K562 (cell line): ENCODE measurements around the gene PTPN14. TPM values are rescaled to one million over a fixed set of nuclear protein-coding genes. Genes with fewer than 3 reads are reported as not detected.

Experiments
- ATAC-seq: fragments of 200-7000 bp; cut with Tn5 transposase; 3 replicates; pipeline ENCODE4 v1.9.1; 2020; ENCODE audit warnings: moderate library complexity
- BruUV-seq: library from RNA; stranded (reverse); fragments of 400-500 nt; replicated peaks from 2 replicates; lab custom pipeline; 2021; lab: Mats Ljungman, UMichigan
- CTCF ChIA-PET: fragments of 300-600 bp; formaldehyde crosslinking; extraction: SDS; loops from one replicate; lab custom pipeline; 2021; ENCODE audit warnings: low intra/inter-chr PET ratio; lab: Yijun Ruan, JAX
- POLR2A ChIA-PET: fragments of 300-600, 350-650 bp; sonication (Branson Sonifier 250); formaldehyde crosslinking; extraction: SDS; loops from one replicate; lab custom pipeline; 2021; ENCODE audit warnings: antibody characterized with exemption, inconsistent platforms; lab: Yijun Ruan, JAX
- DNase-seq, 4 experiments: peaks; one replicate each; pipeline versions ENCODE4 v3.0.0 to v3.0.0-alpha.2; 2011 to 2018; ENCODE audit warnings: low spot score in 3 of 4, mixed read lengths in 3 of 4; ENCODE audit errors: extremely low read depth in 1 of 4
- FAIRE-seq: peaks from 2 replicates; lab custom pipeline; 2011; peaks lifted over from hg19 to GRCh38; lab: Jason Lieb, UNC
- H2AFZ ChIP-seq: 2 replicates; pipeline ENCODE4 v1.6.0; 2011; ENCODE audit warnings: low read depth, low read length, control low read depth, inconsistent platforms
- H3K27ac ChIP-seq: fragments of 200-600 bp; 3 replicates; pipeline ENCODE4 v1.8.0; 2011; ENCODE audit warnings: low read depth, mild to moderate bottlenecking, control low read depth, inconsistent platforms, low read length, moderate library complexity, mixed read lengths; ENCODE audit errors: extremely low read depth
- H3K27me3 ChIP-seq, 2 experiments: fragments of 300-600 bp in 1 of 2; 2 replicates in 1 of 2; 3 replicates in 1 of 2; pipeline versions ENCODE4 v1.6.0 to v1.8.0; 2011; ENCODE audit warnings: inconsistent platforms in 2 of 2, low read length in 2 of 2, mild to moderate bottlenecking in 1 of 2, mixed read lengths in 1 of 2, moderate library complexity in 1 of 2; ENCODE audit not compliant: control insufficient read depth in 2 of 2, insufficient read depth in 2 of 2
- H3K36me3 ChIP-seq: fragments of 300-600 bp; 3 replicates; pipeline ENCODE4 v1.8.0; 2011; ENCODE audit warnings: mild to moderate bottlenecking, low read length, inconsistent platforms; ENCODE audit not compliant: control insufficient read depth, insufficient read depth
- H3K4me1 ChIP-seq, 2 experiments: fragments of 200-600 bp in 1 of 2; replicated peaks in 1 of 2; 2 replicates in 1 of 2; 3 replicates in 1 of 2; pipeline versions ENCODE4 v1.5.1 to v1.8.0; 2011; ENCODE audit warnings: inconsistent platforms in 2 of 2, low read length in 2 of 2, mild to moderate bottlenecking in 1 of 2, mixed read lengths in 1 of 2, moderate library complexity in 1 of 2; ENCODE audit not compliant: control insufficient read depth in 2 of 2, insufficient read depth in 2 of 2
- H3K4me2 ChIP-seq: 2 replicates; pipeline ENCODE4 v1.6.1; 2011; ENCODE audit warnings: low read length, control low read depth, inconsistent platforms, mixed read lengths; ENCODE audit not compliant: insufficient read depth
- H3K4me3 ChIP-seq: fragments of 200-600 bp; sonication (generic), shearing (Covaris generic); 2 replicates; pipeline ENCODE4 v1.5.1; 2016; ENCODE audit warnings: control low read depth, inconsistent platforms
- H3K79me2 ChIP-seq: fragments of 200-600 bp; 3 replicates; pipeline ENCODE4 v1.8.0; 2011; ENCODE audit warnings: low read length, inconsistent platforms; ENCODE audit not compliant: control insufficient read depth, insufficient read depth
- H3K9ac ChIP-seq, 2 experiments: 2 replicates each; pipeline versions ENCODE4 v1.6.0 to v1.6.1; 2011; ENCODE audit warnings: low read depth in 2 of 2, low read length in 2 of 2, control low read depth in 1 of 2, inconsistent platforms in 1 of 2, mild to moderate bottlenecking in 1 of 2, mixed read lengths in 1 of 2; ENCODE audit not compliant: insufficient read depth in 1 of 2
- H3K9me1 ChIP-seq: one replicate; pipeline ENCODE4 v1.6.0; 2011; ENCODE audit warnings: inconsistent platforms, mild to moderate bottlenecking, low read length, moderate library complexity; ENCODE audit not compliant: control insufficient read depth, insufficient read depth
- H3K9me3 ChIP-seq: replicated peaks from 2 replicates; pipeline ENCODE4 v1.5.1; 2011; ENCODE audit warnings: low read depth, low read length, inconsistent platforms; ENCODE audit not compliant: control insufficient read depth, insufficient read depth
- H4K20me1 ChIP-seq: replicated peaks from 2 replicates; pipeline ENCODE4 v1.6.1; 2011; ENCODE audit warnings: low read length, inconsistent platforms, mixed read lengths; ENCODE audit not compliant: control insufficient read depth, insufficient read depth
- ETV1 ChIP-seq: fragments of 450-650 bp; conservative IDR thresholded peaks from 2 replicates; pipeline ENCODE4 v1.6.1; 2016; ENCODE audit warnings: missing genetic modification characterization, control low read depth, low read depth, missing compliant biosample characterization
- GABPA ChIP-seq: fragments of 200-800 bp; sonication (Bioruptor generic); conservative IDR thresholded peaks from 2 replicates; pipeline ENCODE4 v1.6.1; 2016; ENCODE audit warnings: low read depth, missing genetic modification characterization, missing compliant biosample characterization
- NFIC ChIP-seq: fragments of 450-650 bp; IDR thresholded peaks from 2 replicates; pipeline ENCODE4 v1.6.1; 2017; ENCODE audit warnings: mild to moderate bottlenecking, inconsistent platforms
- PHB ChIP-seq: fragments of 250-450 bp; sonication (Bioruptor Pico); IDR thresholded peaks from 2 replicates; pipeline ENCODE4 v1.5.0; 2021
- RAD51 ChIP-seq: fragments of 450-650 bp; IDR thresholded peaks from 2 replicates; pipeline ENCODE4 v1.7.1; 2016; ENCODE audit warnings: low read depth, mild to moderate bottlenecking, borderline replicate concordance
- TCF3 ChIP-seq: sonication (generic); formaldehyde crosslinking; IDR thresholded peaks from 2 replicates; pipeline ENCODE4 v1.4.0; 2020; ENCODE audit warnings: mild to moderate bottlenecking, missing genetic modification reagents
- TFE3 ChIP-seq: fragments of 450-650 bp; formaldehyde crosslinking; IDR thresholded peaks from 2 replicates; pipeline ENCODE4 v1.4.0; 2020; ENCODE audit warnings: mild to moderate bottlenecking, mixed read lengths
- USF1 ChIP-seq: sonication (generic); formaldehyde crosslinking; IDR thresholded peaks from 2 replicates; pipeline ENCODE4 v1.9.0; 2022; ENCODE audit warnings: mild to moderate bottlenecking, missing genetic modification reagents
- ZNF586 ChIP-seq: fragments of 450-650 bp; formaldehyde crosslinking; conservative IDR thresholded peaks from 2 replicates; pipeline ENCODE4 v1.4.0; 2020; ENCODE audit warnings: mild to moderate bottlenecking, moderate library complexity
- ZNF655 ChIP-seq: fragments of 250-450 bp; sonication (Bioruptor Pico); IDR thresholded peaks from 2 replicates; pipeline ENCODE4 v1.5.0; 2021
- WGBS: fragments of 100-300 bp; shearing (Covaris generic); methylation state at CpG from one replicate; pipeline ENCODE4 v1.1.6; 2016; ENCODE audit warnings: low coverage, mixed read lengths; ENCODE audit not compliant: insufficient coverage; ENCODE audit errors: missing lambda C conversion rate; 5-methylcytosine and 5-hydroxymethylcytosine counted together
- in situ Hi-C: fragments of 300-500 bp; cut with MboI; formaldehyde crosslinking; loops from 4 replicates; pipeline ENCODE4 v1.15.0; 2018; ENCODE audit warnings: inconsistent platforms, mixed read lengths
- intact Hi-C: fragments of 100-400 bp; cut with micrococcal nuclease; formaldehyde crosslinking; loops from 2 replicates; pipeline ENCODE4 v1.14.2; 2022
- polyA plus RNA-seq, 8 experiments: library from polyadenylated mRNA; depleted of rRNA in 4 of 8; stranded (reverse) in 5 of 8; unstranded in 3 of 8; fragments of >200 nt; fragmentation: Nextera tagmentation in 2 of 8; fragmentation: Illumina TruSeq in 1 of 8; extraction: Ambion mirVana in 2 of 8; extraction: Trizol in 1 of 8; gene quantifications; 2 replicates each; pipeline versions ENCODE4 v1.2.1 to v1.2.3, GENCODE V29; 2011 to 2014; ENCODE audit warnings: inconsistent platforms in 1 of 8, missing spikeins in 1 of 8
- total RNA-seq, 7 experiments: library from RNA; depleted of rRNA in 6 of 7; stranded (reverse); fragments of >200 nt in 6 of 7; fragmentation: Illumina TruSeq in 2 of 7; extraction: Trizol in 2 of 7; gene quantifications; 2 replicates each; pipeline versions ENCODE4 v1.2.1 to v1.2.3, GENCODE V29; 2011 to 2021; ENCODE audit warnings: low replicate concordance in 1 of 7
- TF ChIP-seq, protein P1 (sequence below): sonication (generic); formaldehyde crosslinking; IDR thresholded peaks from 2 replicates; pipeline ENCODE4 v1.5.0; 2020; ENCODE audit warnings: missing genetic modification reagents

The PTPN14 gene
- total and polyA plus RNA-seq, 9 of the 15 experiments (the other 6 are each of a cell fraction or from before 2014, with no cell fraction given), result 0.01 to 0.29 (median 0.04) TPM; not detected in 6

- intact Hi-C loops, result no loop called here
Observed at GRCh38 chr1:214402613-214403083, 148.8 kb downstream of the PTPN14 start.

More at GRCh38 chr1:214402613-214403083, 148.8 kb downstream of the PTPN14 start:
- Histone ChIP-seq H3K4me2 (no peak overlapping the region), H3K9me1 (no peaks in the 10 kb centered on the region), H3K79me2 (no peaks in the 10 kb centered on the region), H4K20me1 (no peaks in the 10 kb centered on the region), H2AFZ (no peak overlapping the region; the same call in 1 of the 2 replicates), H3K27ac (no peak overlapping the region), H3K4me1 (no peaks in the 10 kb centered on the region), H3K36me3 (no peaks in the 10 kb centered on the region), H3K4me3 (no peak overlapping the region), H3K9me3 (no peaks in the 10 kb centered on the region), H3K27me3 (peaks cover 2 to 27% of the 10 kb centered on the region in 2 experiments; a peak in 4 of 5 replicates), H3K9ac (no peak overlapping the region)
- no peak for FAIRE-seq
- ATAC-seq, result peak; percentile 64
- no TSS peak for BruUV-seq
- POLR2A ChIA-PET, result interaction anchor here (1.4 kb wide), 1 partner anchor 21 kb away, joined by 4 read pairs; no protein-coding TSS in a partner anchor
- in situ Hi-C loops, result no loop called here
- TF ChIP-seq USF1 (CRISPR knock-in tag) (peak; percentile 56), NFIC (0 out of 2 replicates have a peak, but pooled peaks have one; percentile 25), ETV1 (tag) (no peak), ZNF655 (CRISPR knock-in tag) (no peak), TFE3 (peak; percentile 79), GABPA (peak; percentile 60), TCF3 (CRISPR knock-in tag) (no peak), RAD51 (0 out of 2 replicates have a peak, but pooled peaks have one; percentile 43), PHB (CRISPR knock-in tag) (no peak), ZNF586 (no peak)
- TF ChIP-seq, protein P1, sequence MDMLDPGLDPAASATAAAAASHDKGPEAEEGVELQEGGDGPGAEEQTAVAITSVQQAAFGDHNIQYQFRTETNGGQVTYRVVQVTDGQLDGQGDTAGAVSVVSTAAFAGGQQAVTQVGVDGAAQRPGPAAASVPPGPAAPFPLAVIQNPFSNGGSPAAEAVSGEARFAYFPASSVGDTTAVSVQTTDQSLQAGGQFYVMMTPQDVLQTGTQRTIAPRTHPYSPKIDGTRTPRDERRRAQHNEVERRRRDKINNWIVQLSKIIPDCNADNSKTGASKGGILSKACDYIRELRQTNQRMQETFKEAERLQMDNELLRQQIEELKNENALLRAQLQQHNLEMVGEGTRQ (CRISPR knock-in tag), result peak; percentile 85
- DNase-seq, result no peak
- CTCF ChIA-PET, result no interaction called here
- 0% methylated on average over 2 of the region's 3 CpGs for WGBS
